Left colon (tissue), 2 donors: ENCODE data around the gene RBM19. TPM values are rescaled to one million over a fixed set of nuclear protein-coding genes. Genes with fewer than 3 reads are reported as not detected.
"Not testable (repeated sequence)": the region's sequence is repeated elsewhere in the genome, so short reads cannot be mapped to it uniquely, and the experiment has no call there.

Experiments
- ATAC-seq: fragments of 200-7000 bp; cut with Tn5 transposase; one replicate; pipeline ENCODE4 v1.9.1; 2020; ENCODE audit warnings: mild to moderate bottlenecking, moderate library complexity
- DNase-seq, 2 donors: peaks; one replicate each; pipeline ENCODE4 v3.0.0-alpha.2; 2020
- intact Hi-C, 2 donors: fragments of 100-400 bp; cut with DNase I in 1 of 2; cut with micrococcal nuclease in 1 of 2; formaldehyde crosslinking; loops; one replicate each; pipeline versions ENCODE4 v1.11.2 to v1.14.0; 2022; cut with DNase I, micrococcal nuclease
- total RNA-seq, 2 donors: library from RNA; stranded (reverse); fragmentation: NEBNext Ultra II Directional; extraction: Animal tissue kit (Norgen Biotek cat#: 25700); gene quantifications; one replicate each; pipeline ENCODE4 v1.2.1, GENCODE V29; 2021
- donor health status: DM: no; HTN: no; CAD: no.
- donor health status: DM: yes; HTN: yes; CAD: no.

Gene RBM19
- total RNA-seq, 2 donors from 2014 or later: 20.9 to 24.0 TPM

DNA sequence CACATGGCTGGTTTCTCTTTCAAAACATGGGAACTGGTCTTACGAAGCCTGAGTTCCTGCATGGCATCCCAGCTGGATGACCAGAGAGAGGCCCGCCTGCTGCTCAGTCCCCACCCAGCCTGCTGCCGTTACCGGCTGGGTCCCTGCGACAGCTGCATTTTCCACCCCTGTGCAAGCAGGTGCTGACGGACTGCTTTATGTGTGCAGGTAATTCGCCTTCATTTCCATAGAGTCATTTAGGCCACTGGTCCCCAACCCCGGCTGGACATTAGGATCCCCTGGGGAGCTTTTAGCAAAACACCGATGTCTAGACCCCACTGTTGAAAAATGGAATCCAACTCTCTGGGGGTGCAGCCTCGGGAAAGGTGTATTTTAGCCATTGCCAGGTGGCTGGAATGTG lies 51.9 kb downstream of the RBM19 start:
- ATAC-seq: no peak
- intact Hi-C loops: loop anchor here in 1 of 2 donors (5.0 kb wide), 1 partner anchor 452 kb away; no protein-coding TSS in a partner anchor
- no peak for DNase-seq

DNA sequence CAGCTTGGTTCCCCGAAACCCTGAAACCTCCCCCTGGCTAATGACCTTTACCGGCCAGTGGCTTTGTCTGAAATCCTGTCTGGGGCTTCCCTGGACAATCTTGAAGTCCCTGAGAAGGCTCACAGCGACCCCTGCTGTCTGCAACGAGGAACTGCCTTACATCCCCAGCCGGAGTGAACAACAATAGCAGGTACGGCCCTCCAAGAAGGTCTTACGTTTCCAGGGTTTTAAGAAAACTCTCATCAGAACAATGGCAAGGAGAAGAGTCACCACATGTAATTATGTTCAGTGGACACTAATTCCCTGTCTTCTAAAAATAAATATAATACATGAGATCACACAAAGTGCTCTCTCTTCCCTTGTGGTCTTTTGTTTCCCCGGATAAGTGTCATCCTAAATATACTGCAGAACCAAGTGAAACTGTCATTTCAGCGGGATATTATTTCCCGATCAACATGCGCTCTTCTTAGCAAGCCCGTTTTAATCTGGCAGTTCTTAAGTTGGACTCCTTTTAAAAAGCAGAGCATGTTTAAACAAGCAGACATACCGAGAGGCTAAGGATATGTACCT lies 53.3 kb downstream of the RBM19 start:
- peak; percentile 59 for ATAC-seq
- intact Hi-C loops: loop anchor here in 1 of 2 donors (5.0 kb wide), 1 partner anchor 451 kb away; no protein-coding TSS in a partner anchor
- peak in 1 of 2 donors; percentile 54 for DNase-seq

GRCh38 chr12:113911971-113912759 lies 54.0 kb downstream of the RBM19 start:
- intact Hi-C loops: loop anchor here in 1 of 2 donors (5.0 kb wide), 1 partner anchor 450 kb away; no protein-coding TSS in a partner anchor
- ATAC-seq (no peak), DNase-seq (no peak)

GRCh38 chr12:113910751-113911272 lies 55.3 kb downstream of the RBM19 start:
- DNase-seq (no peak), ATAC-seq (no peak)
- intact Hi-C loops: loop anchor here in 1 of 2 donors (5.0 kb wide), 1 partner anchor 449 kb away; no protein-coding TSS in a partner anchor

DNA sequence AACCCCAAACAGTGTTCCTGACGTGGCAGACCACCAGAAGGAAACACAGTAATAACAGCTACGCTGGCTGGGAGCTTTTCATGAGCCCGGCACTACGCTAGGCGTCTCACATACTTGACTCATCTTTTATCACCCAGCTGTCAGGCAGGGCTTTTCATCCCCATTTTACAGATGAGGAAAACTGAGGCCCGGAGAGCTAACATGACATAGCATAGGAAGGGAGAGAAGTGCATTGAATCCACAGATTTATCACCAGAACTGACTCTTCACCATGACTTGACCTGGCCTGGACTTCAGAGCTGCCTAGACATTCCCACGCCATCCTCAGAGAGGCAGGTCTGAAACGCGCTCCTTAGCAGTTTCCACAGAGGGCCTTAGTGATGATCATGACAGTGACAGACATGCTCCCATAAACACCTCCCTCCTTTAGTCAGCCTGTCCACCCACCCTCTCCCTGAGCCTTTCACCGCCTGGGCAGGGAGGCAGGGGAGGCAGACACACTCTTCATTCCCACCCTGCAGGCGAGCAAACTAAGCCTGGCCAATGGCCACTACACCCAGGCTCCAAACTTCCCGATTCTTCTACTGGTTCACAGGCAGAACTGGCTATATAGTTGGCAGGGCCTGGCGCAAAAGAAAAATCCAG lies 56.2 kb downstream of the RBM19 start:
- intact Hi-C loops: loop anchor here in 1 of 2 donors (5.0 kb wide), 1 partner anchor 448 kb away; no protein-coding TSS in a partner anchor
- ATAC-seq (no peak), DNase-seq (no peak)

DNA sequence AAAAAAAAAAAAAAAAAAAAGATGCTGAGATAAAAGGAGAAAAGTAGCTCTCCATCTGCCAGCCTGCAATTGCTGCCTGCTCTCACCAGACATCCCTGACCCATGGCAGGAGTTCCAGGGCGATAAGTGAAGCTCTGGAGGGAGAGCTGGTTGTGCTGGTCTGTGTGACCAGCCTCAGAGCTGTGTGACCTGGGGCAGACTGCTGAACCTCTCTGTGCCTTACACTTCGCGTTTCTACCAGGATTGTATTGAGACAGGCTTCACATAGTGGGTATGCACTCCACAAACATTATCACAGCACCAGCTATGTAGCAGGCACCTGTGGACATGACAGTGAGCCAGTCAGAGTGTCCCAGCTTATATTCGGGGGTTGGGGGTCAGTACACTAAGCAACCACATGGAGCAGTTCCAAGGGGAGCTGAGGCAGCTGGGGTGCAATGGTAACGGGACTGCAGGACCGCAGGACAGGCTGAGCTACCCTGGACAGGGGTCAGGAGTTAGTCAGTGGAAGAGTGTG lies 57.5 kb downstream of the RBM19 start:
- DNase-seq (no peak), ATAC-seq (no peak)
- intact Hi-C loops: no loop called here

DNA sequence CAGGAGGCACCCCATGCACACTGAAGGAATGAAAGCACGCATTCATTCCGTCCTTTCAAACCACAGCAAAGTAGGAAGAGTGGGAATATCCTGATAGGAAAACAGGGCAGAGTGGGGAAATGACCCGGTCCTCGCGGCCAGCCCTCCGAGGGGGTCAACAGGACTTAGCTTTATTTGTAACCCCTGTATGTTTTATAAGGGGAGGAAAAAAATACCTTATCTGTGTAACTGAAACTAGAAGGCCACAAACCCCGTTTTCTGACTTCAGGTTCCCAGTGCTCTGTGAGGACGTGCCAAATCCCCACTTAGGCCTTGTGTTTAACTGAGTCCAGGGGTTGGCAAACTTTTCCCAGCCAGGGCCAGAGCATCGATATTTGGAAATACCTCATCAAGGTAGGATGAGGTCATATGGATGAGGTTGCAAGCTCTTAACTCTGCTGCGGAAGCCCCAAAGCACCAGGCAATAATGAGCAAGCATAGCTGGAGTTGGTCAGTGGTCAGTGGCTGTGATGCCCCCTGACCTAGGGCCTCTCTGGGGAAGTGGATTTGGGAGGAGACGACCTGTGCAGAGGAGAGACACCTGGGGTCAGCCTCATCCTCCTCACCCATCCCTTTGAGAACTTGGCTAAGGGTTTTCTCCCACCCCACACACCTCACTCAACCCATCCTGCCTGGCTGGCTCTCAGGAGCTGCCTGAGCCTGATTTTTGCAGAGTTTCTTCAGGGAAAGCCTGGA lies 58.5 kb downstream of the RBM19 start:
- intact Hi-C loops: no loop called here
- DNase-seq (no peak), ATAC-seq (no peak)

- DNase-seq: no peak
- no peak for ATAC-seq
- intact Hi-C loops: no loop called here
These were observed 59.5 kb downstream of the RBM19 start for GRCh38 chr12:113906411-113907200.

- intact Hi-C loops: no loop called here
- ATAC-seq (no peak), DNase-seq (no peak)
These were observed 60.3 kb downstream of the RBM19 start for GRCh38 chr12:113905829-113906228.

DNA sequence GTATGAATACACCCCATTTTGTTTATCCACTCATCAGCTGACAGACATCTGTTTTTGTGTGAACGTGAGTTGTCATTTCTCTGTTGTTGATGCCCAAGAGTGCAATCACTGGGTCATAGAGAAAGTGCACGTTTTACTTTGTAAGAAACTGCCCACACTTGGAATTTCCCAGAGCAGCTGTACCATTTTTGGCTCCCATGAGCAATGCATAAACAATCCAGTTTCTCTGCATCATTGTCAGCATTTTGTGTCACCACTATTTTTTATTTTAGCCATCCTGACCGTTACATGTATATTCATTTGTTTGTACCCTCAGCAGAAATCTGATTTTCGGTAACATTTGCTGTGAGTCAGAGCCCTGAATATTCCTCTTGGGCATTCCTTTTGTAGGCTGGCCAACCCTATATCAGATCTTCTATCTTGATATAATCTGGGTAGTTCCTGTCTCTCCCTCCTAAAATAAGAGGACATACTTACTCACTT lies 62.7 kb downstream of the RBM19 start:
- intact Hi-C loops: no loop called here
- DNase-seq: no peak
- no peak for ATAC-seq

GRCh38 chr12:113901319-113901718 lies 64.8 kb downstream of the RBM19 start:
- DNase-seq, intact Hi-C loops, ATAC-seq: not testable (repeated sequence)

- ATAC-seq (no peak), DNase-seq (no peak)
- intact Hi-C loops: no loop called here
These were observed 65.4 kb downstream of the RBM19 start for GRCh38 chr12:113900716-113901115.

- DNase-seq: no peak
- ATAC-seq: no peak
- intact Hi-C loops: no loop called here
These were observed 66.3 kb downstream of the RBM19 start for GRCh38 chr12:113899561-113900471.

- no peak for DNase-seq
- intact Hi-C loops: no loop called here
- ATAC-seq: no peak
These were observed 67.0 kb downstream of the RBM19 start for GRCh38 chr12:113899042-113899560.

- DNase-seq (no peak), ATAC-seq (no peak)
- intact Hi-C loops: no loop called here
These were observed 67.7 kb downstream of the RBM19 start for GRCh38 chr12:113898466-113898865.

DNA sequence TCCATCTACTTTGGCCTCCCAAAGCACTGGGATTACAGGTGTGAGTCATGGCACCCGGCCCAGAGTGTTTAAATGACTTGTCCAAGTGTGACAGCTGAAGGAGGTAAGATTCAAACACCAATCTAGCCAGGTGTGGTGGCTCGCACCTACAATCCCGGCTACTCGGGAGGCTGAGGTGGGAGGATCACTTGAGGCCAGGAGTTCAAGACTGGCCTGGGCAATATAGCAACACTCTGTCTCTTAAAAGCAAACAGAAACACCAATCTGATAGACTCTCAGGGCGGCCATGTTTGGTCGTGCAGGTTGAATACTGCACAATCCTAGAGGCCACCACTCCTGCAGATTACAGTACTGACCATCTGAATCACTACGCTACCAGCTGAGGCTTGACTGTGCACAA lies 68.7 kb downstream of the RBM19 start:
- intact Hi-C loops: no loop called here
- no peak for ATAC-seq

DNA sequence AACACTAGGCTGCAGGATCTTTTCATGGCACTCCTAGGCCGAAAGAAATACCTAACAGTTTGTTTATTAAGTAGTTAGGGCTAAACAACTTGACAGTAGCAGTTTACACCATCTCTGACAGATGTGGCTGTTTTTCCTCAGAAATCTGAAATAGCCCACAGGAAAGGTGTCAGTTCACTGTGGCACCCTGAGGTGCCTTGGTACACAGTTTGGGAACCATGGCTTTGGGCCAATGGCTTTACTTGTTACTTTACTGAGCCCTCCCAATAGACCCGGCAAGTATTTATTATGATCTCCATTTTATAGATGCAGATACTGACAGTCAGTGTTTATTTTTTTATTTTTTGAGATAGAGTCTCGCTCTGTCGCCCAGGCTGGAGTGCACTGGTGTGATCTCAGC lies 69.3 kb downstream of the RBM19 start:
- ATAC-seq (no peak), DNase-seq (no peak)
- intact Hi-C loops: no loop called here

More for the DNA sequence above, 68.7 kb downstream of the RBM19 start:
- DNase-seq: no peak
